Measurements from ENCODE around the gene KLHL40. TPM values are rescaled to one million over a fixed set of nuclear protein-coding genes. Genes with fewer than 3 reads are reported as not detected.

The KLHL40 gene
- total RNA-seq, 2 experiments from 2014 or later, result not detected

- TF ChIP-seq, protein P1, sequence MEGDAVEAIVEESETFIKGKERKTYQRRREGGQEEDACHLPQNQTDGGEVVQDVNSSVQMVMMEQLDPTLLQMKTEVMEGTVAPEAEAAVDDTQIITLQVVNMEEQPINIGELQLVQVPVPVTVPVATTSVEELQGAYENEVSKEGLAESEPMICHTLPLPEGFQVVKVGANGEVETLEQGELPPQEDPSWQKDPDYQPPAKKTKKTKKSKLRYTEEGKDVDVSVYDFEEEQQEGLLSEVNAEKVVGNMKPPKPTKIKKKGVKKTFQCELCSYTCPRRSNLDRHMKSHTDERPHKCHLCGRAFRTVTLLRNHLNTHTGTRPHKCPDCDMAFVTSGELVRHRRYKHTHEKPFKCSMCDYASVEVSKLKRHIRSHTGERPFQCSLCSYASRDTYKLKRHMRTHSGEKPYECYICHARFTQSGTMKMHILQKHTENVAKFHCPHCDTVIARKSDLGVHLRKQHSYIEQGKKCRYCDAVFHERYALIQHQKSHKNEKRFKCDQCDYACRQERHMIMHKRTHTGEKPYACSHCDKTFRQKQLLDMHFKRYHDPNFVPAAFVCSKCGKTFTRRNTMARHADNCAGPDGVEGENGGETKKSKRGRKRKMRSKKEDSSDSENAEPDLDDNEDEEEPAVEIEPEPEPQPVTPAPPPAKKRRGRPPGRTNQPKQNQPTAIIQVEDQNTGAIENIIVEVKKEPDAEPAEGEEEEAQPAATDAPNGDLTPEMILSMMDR (conservative IDR thresholded peaks at IDR 0.05; ENCODE audit: low read length), result no peak
- TF ChIP-seq EZH2phosphoT487 (IDR thresholded peaks at IDR 0.05; ENCODE audit: borderline replicate concordance, low read depth, low read length), result no peak
- no peaks in the 10 kb centered on the region for H3K9me3 ChIP-seq (ENCODE audit: low read length)
- H3K27ac ChIP-seq (ENCODE audit: low read depth, low read length, poor library complexity, severe bottlenecking), result no peak overlapping the region
- CTCF ChIA-PET (ENCODE audit: unreplicated experiment), result no interaction called here
- no peak overlapping the region for H3K4me2 ChIP-seq (ENCODE audit: low read length)
- H3K36me3 ChIP-seq (ENCODE audit: insufficient read depth, low read length), result no peaks in the 10 kb centered on the region
- no peaks in the 10 kb centered on the region for H3K4me1 ChIP-seq (ENCODE audit: insufficient read depth, low read length, poor library complexity, severe bottlenecking)
- no peak for DNase-seq (ENCODE audit: low spot score)
- BruUV-seq (replicated peaks), result no TSS peak
- no peak overlapping the region for H3K4me3 ChIP-seq (ENCODE audit: low read depth, low read length, poor library complexity, severe bottlenecking)
- no peaks in the 10 kb centered on the region for H4K20me1 ChIP-seq (ENCODE audit: insufficient read depth, low read length)
- H3K9me2 ChIP-seq (ENCODE audit: insufficient read depth, low read length), result no peaks in the 10 kb centered on the region
- no peak overlapping the region for H2AFZ ChIP-seq (ENCODE audit: low read length)
- intact Hi-C loops (cut with micrococcal nuclease; ENCODE audit: unreplicated experiment), result no loop called here
- H3K79me2 ChIP-seq (ENCODE audit: insufficient read depth, low read depth, low read length), result no peaks in the 10 kb centered on the region
- POLR2A ChIA-PET, result interaction anchor here (0.6 kb wide), 1 partner anchor 93 kb away, joined by 4 read pairs; no protein-coding TSS in a partner anchor
Observed at GRCh38 chr3:42702982-42703694, 17.8 kb downstream of the KLHL40 start.

DNA sequence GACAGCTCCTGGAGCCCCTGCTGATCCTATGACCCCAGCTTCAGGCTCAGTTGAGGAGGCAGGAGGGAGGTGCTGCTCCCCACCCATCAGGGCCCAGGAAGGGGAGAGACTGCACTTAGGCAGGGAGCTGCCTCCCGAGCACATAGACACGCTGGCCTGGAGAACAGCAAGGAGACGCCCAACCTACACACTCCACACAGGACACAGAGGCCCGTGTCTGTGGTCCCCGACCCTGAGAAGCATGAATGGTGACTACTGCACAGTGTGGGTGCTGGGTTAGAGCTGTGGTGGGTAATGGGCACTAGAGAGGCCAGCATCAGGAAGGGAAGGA, 18.3 kb downstream of the KLHL40 start:
- H3K79me2 ChIP-seq (ENCODE audit: insufficient read depth, low read depth, low read length), result no peaks in the 10 kb centered on the region
- DNase-seq (ENCODE audit: low spot score), result no peak
- H3K36me3 ChIP-seq (ENCODE audit: insufficient read depth, low read length), result no peaks in the 10 kb centered on the region
- H3K4me1 ChIP-seq (ENCODE audit: insufficient read depth, low read length, poor library complexity, severe bottlenecking), result no peaks in the 10 kb centered on the region
- BruUV-seq (replicated peaks), result no TSS peak
- H3K9me2 ChIP-seq (ENCODE audit: insufficient read depth, low read length), result no peaks in the 10 kb centered on the region
- H3K27ac ChIP-seq (ENCODE audit: low read depth, low read length, poor library complexity, severe bottlenecking), result no peak overlapping the region
- H3K9me3 ChIP-seq (ENCODE audit: low read length), result no peaks in the 10 kb centered on the region
- ChIA-PET CTCF (ENCODE audit: unreplicated experiment) (no interaction called here), POLR2A (no interaction called here)
- no peak for TF ChIP-seq EZH2phosphoT487 (IDR thresholded peaks at IDR 0.05; ENCODE audit: borderline replicate concordance, low read depth, low read length)
- TF ChIP-seq, protein P1 (conservative IDR thresholded peaks at IDR 0.05; ENCODE audit: low read length), result no peak
- intact Hi-C loops (cut with micrococcal nuclease; ENCODE audit: unreplicated experiment), result no loop called here
- no peak overlapping the region for H3K4me2 ChIP-seq (ENCODE audit: low read length)
- H3K4me3 ChIP-seq (ENCODE audit: low read depth, low read length, poor library complexity, severe bottlenecking), result no peak overlapping the region
- H4K20me1 ChIP-seq (ENCODE audit: insufficient read depth, low read length), result no peaks in the 10 kb centered on the region
- no peak overlapping the region for H2AFZ ChIP-seq (ENCODE audit: low read length)

DNA sequence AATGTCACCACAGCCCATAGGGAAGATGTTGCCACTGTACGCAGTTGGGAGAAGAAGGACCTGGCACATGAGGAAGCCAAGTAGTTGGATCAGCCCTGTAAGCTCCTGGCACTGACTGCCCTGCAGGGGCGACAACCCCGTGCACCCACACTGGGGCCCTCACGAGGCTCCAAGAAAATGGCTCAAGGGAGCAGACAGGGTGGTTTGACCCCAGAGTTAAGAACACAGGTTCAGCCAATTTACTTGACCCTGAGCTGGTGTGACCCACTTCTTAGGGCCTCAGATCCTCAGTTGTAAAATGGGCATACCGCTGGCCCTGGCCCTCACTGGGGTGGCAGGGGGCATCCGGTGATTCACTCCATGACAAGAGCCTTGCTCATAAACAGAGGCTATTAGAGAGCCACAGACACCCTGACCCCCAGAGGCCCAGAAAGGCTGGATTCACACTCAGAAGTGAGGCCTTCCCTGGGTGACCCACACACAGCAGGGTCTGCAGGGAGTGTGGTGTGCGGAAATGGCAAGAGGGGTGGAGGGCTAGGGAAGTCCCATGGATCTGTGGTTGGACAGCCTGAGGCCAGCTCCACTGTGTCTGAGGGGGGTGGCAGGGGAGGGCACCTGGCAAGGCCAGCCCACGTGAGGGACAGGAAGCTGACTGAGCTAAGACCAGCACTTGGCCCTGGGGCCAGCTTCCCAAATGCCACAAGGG, 19.0 kb downstream of the KLHL40 start:
- intact Hi-C loops (cut with micrococcal nuclease; ENCODE audit: unreplicated experiment), result no loop called here
- no TSS peak for BruUV-seq (replicated peaks)
- DNase-seq (ENCODE audit: low spot score), result no peak
- TF ChIP-seq, protein P1 (conservative IDR thresholded peaks at IDR 0.05; ENCODE audit: low read length), result no peak
- no peak for TF ChIP-seq EZH2phosphoT487 (IDR thresholded peaks at IDR 0.05; ENCODE audit: borderline replicate concordance, low read depth, low read length)
- H3K4me3 ChIP-seq (ENCODE audit: low read depth, low read length, poor library complexity, severe bottlenecking), result no peak overlapping the region
- H3K27ac ChIP-seq (ENCODE audit: low read depth, low read length, poor library complexity, severe bottlenecking), result no peak overlapping the region
- POLR2A ChIA-PET, result no interaction called here
- H3K79me2 ChIP-seq (ENCODE audit: insufficient read depth, low read depth, low read length), result no peaks in the 10 kb centered on the region
- CTCF ChIA-PET (ENCODE audit: unreplicated experiment), result no interaction called here
- no peak overlapping the region for H2AFZ ChIP-seq (ENCODE audit: low read length)
- H4K20me1 ChIP-seq (ENCODE audit: insufficient read depth, low read length), result no peaks in the 10 kb centered on the region
- H3K36me3 ChIP-seq (ENCODE audit: insufficient read depth, low read length), result no peaks in the 10 kb centered on the region
- H3K9me2 ChIP-seq (ENCODE audit: insufficient read depth, low read length), result no peaks in the 10 kb centered on the region
- no peak overlapping the region for H3K4me2 ChIP-seq (ENCODE audit: low read length)
- H3K4me1 ChIP-seq (ENCODE audit: insufficient read depth, low read length, poor library complexity, severe bottlenecking), result no peaks in the 10 kb centered on the region
- no peaks in the 10 kb centered on the region for H3K9me3 ChIP-seq (ENCODE audit: low read length)

Measured in OCI-LY7 (cell line).